ENCODE results near the gene FAM170B.

DNA sequence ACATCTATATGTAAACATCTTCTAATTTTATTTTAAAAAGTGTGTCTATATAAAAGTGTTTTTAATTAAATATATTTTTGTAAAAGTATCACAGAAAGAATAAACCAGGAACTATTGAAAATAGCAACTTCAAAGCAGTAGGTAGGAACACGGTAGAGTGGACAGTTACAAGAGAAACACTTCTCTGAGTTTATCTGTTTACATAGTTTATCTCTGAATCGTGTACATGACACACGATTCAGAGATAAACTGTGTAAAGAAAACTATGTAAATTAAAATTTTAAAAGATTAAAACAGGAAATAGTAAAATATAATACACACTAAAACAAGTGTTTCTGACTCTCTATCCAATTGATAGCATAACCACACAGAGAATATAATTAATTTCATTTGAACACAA lies 25.1 kb upstream of the FAM170B start:
- TF ChIP-seq, protein P1, sequence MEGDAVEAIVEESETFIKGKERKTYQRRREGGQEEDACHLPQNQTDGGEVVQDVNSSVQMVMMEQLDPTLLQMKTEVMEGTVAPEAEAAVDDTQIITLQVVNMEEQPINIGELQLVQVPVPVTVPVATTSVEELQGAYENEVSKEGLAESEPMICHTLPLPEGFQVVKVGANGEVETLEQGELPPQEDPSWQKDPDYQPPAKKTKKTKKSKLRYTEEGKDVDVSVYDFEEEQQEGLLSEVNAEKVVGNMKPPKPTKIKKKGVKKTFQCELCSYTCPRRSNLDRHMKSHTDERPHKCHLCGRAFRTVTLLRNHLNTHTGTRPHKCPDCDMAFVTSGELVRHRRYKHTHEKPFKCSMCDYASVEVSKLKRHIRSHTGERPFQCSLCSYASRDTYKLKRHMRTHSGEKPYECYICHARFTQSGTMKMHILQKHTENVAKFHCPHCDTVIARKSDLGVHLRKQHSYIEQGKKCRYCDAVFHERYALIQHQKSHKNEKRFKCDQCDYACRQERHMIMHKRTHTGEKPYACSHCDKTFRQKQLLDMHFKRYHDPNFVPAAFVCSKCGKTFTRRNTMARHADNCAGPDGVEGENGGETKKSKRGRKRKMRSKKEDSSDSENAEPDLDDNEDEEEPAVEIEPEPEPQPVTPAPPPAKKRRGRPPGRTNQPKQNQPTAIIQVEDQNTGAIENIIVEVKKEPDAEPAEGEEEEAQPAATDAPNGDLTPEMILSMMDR (conservative IDR thresholded peaks at IDR 0.05; ENCODE audit: low read length), result no peak
- no peak for TF ChIP-seq EZH2phosphoT487 (IDR thresholded peaks at IDR 0.05; ENCODE audit: borderline replicate concordance)

All from Loucy (cell line).